HG02759 (cell line): ENCODE measurements around the gene NSUN6.

ENCODE experiments used
- ATAC-seq: cut with Tn5 transposase; IDR thresholded peaks from one replicate; pipeline ENCODE4 v1.9.1; 2021; ENCODE audit warnings: mild to moderate bottlenecking, moderate library complexity; ENCODE audit not compliant: unreplicated experiment

NSUN6 gene

GRCh38 chr10:18505456-18506118, 145.8 kb downstream of the NSUN6 start:
- ATAC-seq, result no peak

DNA sequence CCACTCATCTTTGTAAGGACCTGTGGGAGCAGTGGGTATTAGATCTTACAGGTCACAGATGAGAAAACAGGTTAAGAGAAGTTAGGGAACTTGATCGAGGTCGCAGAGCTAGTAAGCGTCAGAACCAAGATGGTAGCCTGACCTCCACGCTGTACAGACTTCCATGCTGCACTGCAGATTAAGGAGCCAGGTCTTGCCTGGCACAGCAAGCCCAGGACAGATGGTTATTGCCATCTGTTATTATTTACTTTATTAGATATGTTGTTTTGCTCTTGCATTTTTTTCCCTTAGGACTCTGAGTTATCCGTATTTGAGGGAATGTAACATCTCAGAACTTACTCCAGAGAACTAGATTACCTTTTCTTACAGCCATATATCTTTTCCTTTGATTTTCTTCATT, 147.2 kb downstream of the NSUN6 start:
- ATAC-seq, result no peak

DNA sequence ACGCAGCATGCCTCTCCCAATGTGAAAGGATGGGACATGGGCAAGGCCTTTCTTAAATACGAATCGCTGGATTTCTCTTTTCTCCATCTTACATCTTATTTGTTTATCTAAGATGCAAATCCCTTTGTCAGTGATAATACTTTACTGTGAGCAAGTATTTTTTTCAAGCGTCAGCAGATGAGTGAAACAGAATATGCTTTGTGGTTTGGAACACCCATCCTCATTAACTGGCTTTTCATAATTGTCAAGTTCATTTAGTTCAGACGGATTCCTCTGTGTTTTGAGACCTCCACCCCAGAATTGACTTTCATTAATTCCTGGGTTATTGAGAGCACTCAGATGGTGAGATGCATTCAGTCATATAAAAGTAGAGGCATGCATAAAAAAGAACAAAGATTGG, 149.8 kb downstream of the NSUN6 start:
- ATAC-seq, result no peak

GRCh38 chr10:18501198-18501597, 150.2 kb downstream of the NSUN6 start:
- ATAC-seq, result peak; percentile 67

DNA sequence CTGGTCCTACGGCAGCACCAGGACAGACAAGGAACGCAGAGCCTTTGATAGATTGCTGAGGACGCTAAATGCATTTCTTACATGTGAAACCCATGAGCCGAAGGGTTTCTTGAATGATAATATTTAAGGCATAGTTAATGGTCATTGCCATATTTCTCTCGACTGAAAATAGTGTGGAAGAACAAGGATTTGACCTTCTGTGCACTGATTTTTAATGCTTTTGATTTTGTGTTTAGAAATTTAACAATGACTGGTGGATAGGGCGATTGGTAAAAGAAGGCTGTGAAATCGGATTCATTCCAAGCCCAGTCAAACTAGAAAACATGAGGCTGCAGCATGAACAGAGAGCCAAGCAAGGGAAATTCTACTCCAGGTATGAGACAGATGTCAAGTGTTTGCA, 150.8 kb downstream of the NSUN6 start:
- ATAC-seq, result no peak

- ATAC-seq, result no peak
These were observed 152.4 kb downstream of the NSUN6 start for GRCh38 chr10:18498998-18499397.

GRCh38 chr10:18497806-18498369, 153.5 kb downstream of the NSUN6 start:
- no peak for ATAC-seq
